Testis (tissue), 3 donors: ENCODE data around the gene TMEM169. TPM values are rescaled to one million over a fixed set of nuclear protein-coding genes. Genes with fewer than 3 reads are reported as not detected.

Experiments
- DNase-seq: peaks from one replicate; pipeline ENCODE4 v3.0.0-alpha.2; 2019
- H3K27ac ChIP-seq, 2 donors: fragments of 200-600 bp; sonication (generic); one replicate each; pipeline ENCODE4 v1.5.1; 2019
- H3K27me3 ChIP-seq: fragments of 200-600 bp; sonication (generic); one replicate; pipeline ENCODE4 v1.5.1; 2019
- H3K36me3 ChIP-seq: fragments of 200-600 bp; sonication (generic); one replicate; pipeline ENCODE4 v1.5.1; 2017; ENCODE audit warnings: low read depth; ENCODE audit errors: missing control alignments
- H3K4me1 ChIP-seq: fragments of 200-600 bp; sonication (generic); one replicate; pipeline ENCODE4 v1.5.1; 2019
- H3K4me3 ChIP-seq, 2 donors: fragments of 200-600 bp; sonication (generic); one replicate each; pipeline ENCODE4 v1.5.1; 2017 to 2019
- H3K9me3 ChIP-seq: fragments of 200-600 bp; sonication (generic); one replicate; pipeline ENCODE4 v1.5.1; 2017
- POLR2A ChIP-seq: fragments of 450-650 bp; IDR thresholded peaks from one replicate; pipeline ENCODE4 v1.6.1; 2017; ENCODE audit warnings: antibody characterized with exemption, mild to moderate bottlenecking, moderate library complexity
- WGBS, 2 donors: methylation state at CpG; one replicate each; pipeline ENCODE4 v1.1.5; 2018; 5-methylcytosine and 5-hydroxymethylcytosine counted together
- intact Hi-C: fragments of 100-400 bp; cut with DNase I; formaldehyde crosslinking; loops from one replicate; pipeline ENCODE4 v1.15.1; 2023; ENCODE audit warnings: low total_unique reads
- polyA plus RNA-seq: library from polyadenylated mRNA; stranded (reverse); fragments of 350-450 nt; fragmentation: Illumina TruSeq; extraction: RNeasy Lipid Tissue Mini Kit (QIAGEN cat#74804); gene quantifications from one replicate; pipeline ENCODE4 v1.2.3, GENCODE V29; 2014; ENCODE audit warnings: low read depth, low replicate concordance; ENCODE audit not compliant: insufficient read depth
- total RNA-seq, 2 donors: library from RNA; depleted of rRNA; stranded (reverse); fragments of >200 nt; gene quantifications; one replicate each; pipeline ENCODE4 v1.2.3, GENCODE V29; 2016
- TF ChIP-seq, protein P1 (sequence below), 3 experiments: fragments of 450-650 bp in 2 of 3; fragments of 200-600 bp in 1 of 3; sonication (generic) in 1 of 3; IDR thresholded peaks; one replicate each; pipeline ENCODE4 v1.5.1; 2016 to 2019; ENCODE audit warnings: antibody characterized with exemption in 3 of 3, mild to moderate bottlenecking in 2 of 3, moderate library complexity in 1 of 3

Gene TMEM169
- total and polyA plus RNA-seq, 3 donors from 2014 or later, result 0.31 to 1.0 (median 0.37) TPM

DNA sequence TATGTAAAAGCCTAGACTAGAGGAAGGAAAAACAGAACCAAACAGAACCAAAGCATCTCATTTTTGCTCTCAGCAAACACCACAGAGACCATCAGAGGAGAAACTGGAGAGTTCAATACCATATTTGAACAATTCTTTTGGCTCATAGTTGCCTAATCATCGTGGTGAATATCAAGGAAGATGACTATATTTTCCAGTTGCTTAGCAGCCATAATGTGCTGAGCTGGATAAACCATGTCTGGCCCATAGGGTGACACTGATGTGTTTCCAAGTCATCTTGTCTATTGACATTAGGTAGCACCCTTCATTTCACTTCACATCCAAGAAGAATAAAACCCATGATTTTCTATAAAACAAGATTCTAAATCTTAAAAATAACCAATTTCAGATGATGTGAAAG, 21.5 kb downstream of the TMEM169 start:
- Histone ChIP-seq H3K9me3 (no peaks in the 10 kb centered on the region), H3K36me3 (no peaks in the 10 kb centered on the region), H3K4me3 (no peak overlapping the region), H3K4me1 (no peaks in the 10 kb centered on the region), H3K27me3 (no peaks in the 10 kb centered on the region), H3K27ac (no peak overlapping the region)
- DNase-seq, result no peak
- intact Hi-C loops, result no loop called here
- 84 to 85% methylated on average over 1 of the region's 1 CpG for WGBS, 2 donors
- TF ChIP-seq, protein P1, sequence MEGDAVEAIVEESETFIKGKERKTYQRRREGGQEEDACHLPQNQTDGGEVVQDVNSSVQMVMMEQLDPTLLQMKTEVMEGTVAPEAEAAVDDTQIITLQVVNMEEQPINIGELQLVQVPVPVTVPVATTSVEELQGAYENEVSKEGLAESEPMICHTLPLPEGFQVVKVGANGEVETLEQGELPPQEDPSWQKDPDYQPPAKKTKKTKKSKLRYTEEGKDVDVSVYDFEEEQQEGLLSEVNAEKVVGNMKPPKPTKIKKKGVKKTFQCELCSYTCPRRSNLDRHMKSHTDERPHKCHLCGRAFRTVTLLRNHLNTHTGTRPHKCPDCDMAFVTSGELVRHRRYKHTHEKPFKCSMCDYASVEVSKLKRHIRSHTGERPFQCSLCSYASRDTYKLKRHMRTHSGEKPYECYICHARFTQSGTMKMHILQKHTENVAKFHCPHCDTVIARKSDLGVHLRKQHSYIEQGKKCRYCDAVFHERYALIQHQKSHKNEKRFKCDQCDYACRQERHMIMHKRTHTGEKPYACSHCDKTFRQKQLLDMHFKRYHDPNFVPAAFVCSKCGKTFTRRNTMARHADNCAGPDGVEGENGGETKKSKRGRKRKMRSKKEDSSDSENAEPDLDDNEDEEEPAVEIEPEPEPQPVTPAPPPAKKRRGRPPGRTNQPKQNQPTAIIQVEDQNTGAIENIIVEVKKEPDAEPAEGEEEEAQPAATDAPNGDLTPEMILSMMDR (IDR thresholded peaks at IDR 0.05), result no peak
- TF ChIP-seq POLR2A, result no peak

DNA sequence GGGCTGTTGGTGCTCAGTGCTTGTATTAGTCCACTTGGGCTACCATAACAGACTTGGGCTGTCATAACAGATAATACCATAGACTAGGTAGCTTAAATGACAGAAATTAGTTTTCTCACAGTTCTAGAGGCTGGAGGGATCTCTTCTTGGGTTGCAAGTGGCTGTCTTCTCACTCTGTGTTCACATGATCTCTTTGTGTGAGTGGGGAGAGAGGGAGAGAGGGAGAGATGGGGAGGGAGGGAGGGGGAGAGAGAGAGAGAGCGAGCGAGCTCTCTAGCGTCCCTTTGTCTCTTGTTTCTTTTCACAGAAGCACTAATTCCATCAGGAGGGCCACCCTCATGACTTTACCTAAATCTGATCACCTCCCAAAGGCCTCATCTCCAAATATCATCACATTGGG, 23.0 kb downstream of the TMEM169 start:
- Histone ChIP-seq H3K27ac (no peak overlapping the region), H3K9me3 (no peaks in the 10 kb centered on the region), H3K36me3 (no peaks in the 10 kb centered on the region), H3K4me1 (no peaks in the 10 kb centered on the region), H3K4me3 (no peak overlapping the region), H3K27me3 (no peaks in the 10 kb centered on the region)
- DNase-seq, result no peak
- intact Hi-C loops, result no loop called here
- TF ChIP-seq, protein P1 (IDR thresholded peaks at IDR 0.05), result no peak
- no peak for TF ChIP-seq POLR2A
- 78 to 82% methylated on average over 3 of the region's 3 CpGs for WGBS, 2 donors

DNA sequence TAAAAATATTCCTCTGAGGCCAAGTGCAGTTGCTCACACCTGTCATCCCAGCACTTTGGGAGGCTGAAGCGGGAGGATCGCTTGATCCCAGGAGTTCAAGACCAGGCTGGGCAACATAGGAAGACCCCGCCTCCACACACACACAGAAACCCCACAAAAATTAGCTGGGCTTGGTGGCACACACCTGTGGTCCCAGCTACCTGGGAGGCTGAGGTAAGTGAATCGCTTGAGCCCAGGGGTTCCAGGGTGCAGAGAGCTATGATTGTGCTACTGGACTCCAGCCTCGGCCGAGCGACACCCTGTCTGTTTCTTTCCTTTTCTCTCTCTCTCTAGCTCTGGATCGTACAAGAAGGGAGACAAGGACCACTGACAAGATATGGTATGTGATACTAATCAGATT, 25.6 kb downstream of the TMEM169 start:
- intact Hi-C loops, result no loop called here
- Histone ChIP-seq H3K4me3 (no peak overlapping the region), H3K27me3 (no peaks in the 10 kb centered on the region), H3K9me3 (no peaks in the 10 kb centered on the region), H3K36me3 (no peaks in the 10 kb centered on the region), H3K4me1 (peaks cover 10% of the 10 kb centered on the region), H3K27ac (no peak overlapping the region)
- WGBS, 2 donors, result 46 to 77% methylated on average over 8 of the region's 8 CpGs
- TF ChIP-seq, protein P1 (IDR thresholded peaks at IDR 0.05), result no peak
- DNase-seq, result no peak

DNA sequence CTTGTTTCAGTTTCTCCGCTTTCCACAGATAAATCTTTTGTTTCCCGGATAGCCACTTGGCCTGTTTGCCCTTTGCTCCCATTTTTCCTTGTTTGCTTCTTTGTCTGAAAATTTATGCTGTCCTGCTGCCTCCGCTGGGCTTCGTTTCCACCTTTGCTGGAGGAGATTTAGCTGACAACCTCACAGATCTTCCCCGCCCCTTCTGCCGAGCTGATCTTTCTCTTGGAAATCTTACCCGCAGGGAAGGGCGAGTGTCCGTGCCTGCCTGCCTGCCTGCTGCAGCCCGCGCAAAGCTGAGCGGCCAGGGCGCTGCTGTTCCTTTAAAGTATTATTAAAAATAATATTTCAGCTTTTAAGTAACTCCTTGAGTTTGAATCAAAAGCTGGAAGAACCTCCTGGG, 26.0 kb downstream of the TMEM169 start:
- Histone ChIP-seq H3K4me1 (peaks cover 10% of the 10 kb centered on the region), H3K4me3 (no peak overlapping the region), H3K27ac (no peak overlapping the region), H3K36me3 (no peaks in the 10 kb centered on the region), H3K27me3 (no peaks in the 10 kb centered on the region), H3K9me3 (no peaks in the 10 kb centered on the region)
- TF ChIP-seq, protein P1 (IDR thresholded peaks at IDR 0.05), result no peak
- no peak for TF ChIP-seq POLR2A
- peak; percentile 28 for DNase-seq
- WGBS, 2 donors, result 20 to 23% methylated on average over 13 of the region's 13 CpGs
- intact Hi-C loops, result no loop called here

DNA sequence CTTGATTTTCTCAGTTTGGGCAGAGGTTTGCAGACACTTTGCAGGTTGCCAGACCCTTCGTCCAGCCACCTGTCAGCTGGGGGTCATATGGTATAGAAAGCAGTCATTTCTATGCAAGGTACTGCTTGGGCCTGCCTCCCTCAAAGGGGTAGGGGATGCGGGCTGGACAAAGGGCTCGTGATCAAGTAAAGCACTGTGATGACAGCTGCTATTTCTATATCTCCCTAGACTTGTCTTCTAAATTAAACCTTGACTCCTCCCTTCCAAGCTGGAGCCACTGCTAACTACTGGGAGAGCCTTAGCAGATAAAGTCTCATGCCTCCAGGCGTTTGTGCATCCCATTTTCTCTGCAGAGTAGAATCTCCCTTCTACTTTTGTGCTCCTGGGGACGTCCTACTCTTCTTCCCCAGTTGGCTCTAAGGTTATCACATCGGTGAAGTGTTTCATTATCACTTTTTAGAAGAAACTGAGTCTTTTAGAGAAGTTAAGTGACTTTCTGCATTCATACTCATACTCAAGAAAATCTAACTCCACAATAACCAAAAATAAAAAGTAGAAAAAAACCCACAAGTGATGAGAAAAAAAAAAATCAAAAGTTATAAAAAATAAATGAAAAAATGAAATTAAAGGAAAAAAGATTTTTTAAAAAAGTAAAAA, 26.7 kb downstream of the TMEM169 start:
- Histone ChIP-seq H3K4me1 (peaks cover 10% of the 10 kb centered on the region), H3K36me3 (no peaks in the 10 kb centered on the region), H3K9me3 (no peaks in the 10 kb centered on the region), H3K27ac (peak overlapping the region in 1 of 2 donors; percentile 50), H3K4me3 (peak overlapping the region; percentile 46 to 94), H3K27me3 (no peaks in the 10 kb centered on the region)
- TF ChIP-seq, protein P1 (IDR thresholded peaks at IDR 0.05), result no peak
- no peak for TF ChIP-seq POLR2A
- no peak for DNase-seq
- WGBS, 2 donors, result 15 to 30% methylated on average over 6 of the region's 6 CpGs
- intact Hi-C loops, result no loop called here
